Endothelial cell of hepatic sinusoid (primary cell): Measurements from ENCODE around the gene LGI2.

Source experiments
- in situ Hi-C: cut with HindIII; loops from 2 replicates; pipeline ENCODE4 v1.10.0; 2017; ENCODE audit warnings: low sequenced_read_pairs

The LGI2 gene

GRCh38 chr4:25050370-25051078 lies 19.8 kb upstream of the LGI2 start:
- in situ Hi-C loops, result no loop called here

- in situ Hi-C loops, result no loop called here
Measured at GRCh38 chr4:25043548-25043947, 12.8 kb upstream of the LGI2 start.

- in situ Hi-C loops, result no loop called here
Measured at GRCh38 chr4:25033526-25033925, 2.8 kb upstream of the LGI2 start.

- in situ Hi-C loops, result no loop called here
Measured at GRCh38 chr4:25032126-25032525, 1.4 kb upstream of the LGI2 start.

GRCh38 chr4:25031077-25031621 lies 403 bp upstream of the LGI2 start:
- in situ Hi-C loops, result no loop called here

GRCh38 chr4:25029479-25030276 lies 1.1 kb downstream of the LGI2 start:
- in situ Hi-C loops, result no loop called here

GRCh38 chr4:25028851-25029250 lies 1.9 kb downstream of the LGI2 start:
- in situ Hi-C loops, result no loop called here

GRCh38 chr4:25022766-25023165 lies 8.0 kb downstream of the LGI2 start:
- in situ Hi-C loops, result loop anchor here (25.0 kb wide), 1 partner anchor 535 kb away; no protein-coding TSS in a partner anchor

GRCh38 chr4:25021216-25021615 lies 9.5 kb downstream of the LGI2 start:
- in situ Hi-C loops, result loop anchor here (25.0 kb wide), 1 partner anchor 534 kb away; no protein-coding TSS in a partner anchor

DNA sequence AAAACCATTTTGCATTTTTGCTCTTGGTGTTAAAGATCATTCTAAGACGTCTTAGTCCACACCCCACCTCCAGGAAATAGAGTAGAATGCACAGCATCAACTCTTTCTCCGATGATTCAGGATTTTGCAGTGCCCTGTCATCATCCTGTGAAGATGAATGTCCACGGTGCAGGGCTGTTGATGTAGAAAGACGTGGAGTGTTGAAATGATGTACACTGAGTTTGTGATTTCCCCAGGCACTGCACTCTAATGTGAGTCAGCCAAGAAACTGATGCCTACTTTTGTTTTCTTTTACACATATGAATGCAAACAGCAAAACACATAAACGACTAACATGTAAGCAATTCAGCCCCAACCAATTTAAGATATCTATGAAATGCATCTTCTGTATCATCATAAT lies 10.5 kb downstream of the LGI2 start:
- in situ Hi-C loops, result loop anchor here (25.0 kb wide), 1 partner anchor 533 kb away; no protein-coding TSS in a partner anchor

DNA sequence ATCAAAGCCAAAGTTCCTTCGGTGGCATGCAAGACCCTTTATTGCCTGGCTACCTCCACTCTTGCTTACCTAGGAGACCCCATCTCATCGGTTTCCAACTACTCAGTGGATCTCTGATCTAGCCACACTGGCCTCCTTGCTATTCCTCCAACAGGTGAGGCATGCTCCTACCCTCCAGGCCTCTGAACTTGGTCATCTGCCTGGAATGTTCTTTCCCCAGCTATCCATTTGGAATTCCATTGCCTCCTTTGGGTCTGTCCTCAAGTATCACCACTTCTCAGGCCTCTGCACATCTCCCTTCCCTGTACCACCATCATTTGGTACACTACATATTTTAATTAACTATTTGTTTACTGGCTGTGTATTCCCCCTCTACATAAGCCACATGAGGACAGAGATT lies 11.2 kb downstream of the LGI2 start:
- in situ Hi-C loops, result loop anchor here (25.0 kb wide), 1 partner anchor 532 kb away; no protein-coding TSS in a partner anchor

DNA sequence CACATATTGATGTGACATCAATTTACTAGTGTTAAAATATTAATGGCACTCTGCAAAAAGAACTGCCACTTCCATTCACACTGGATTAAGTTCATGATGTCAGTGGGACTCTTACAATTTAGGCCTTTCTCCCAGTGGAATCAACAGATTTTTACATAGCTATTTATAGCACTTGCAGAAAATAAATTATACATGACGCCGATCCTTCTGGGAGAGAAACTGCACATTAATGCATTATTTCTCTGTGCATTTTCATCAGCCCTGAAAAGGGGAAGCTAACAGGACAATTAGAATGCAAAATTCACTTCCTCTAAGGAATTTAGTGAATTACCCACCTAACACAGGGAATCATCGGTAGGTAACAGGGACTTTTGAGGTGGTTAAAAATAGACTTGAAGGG lies 15.7 kb downstream of the LGI2 start:
- in situ Hi-C loops, result loop anchor here (25.0 kb wide), 1 partner anchor 528 kb away; no protein-coding TSS in a partner anchor

DNA sequence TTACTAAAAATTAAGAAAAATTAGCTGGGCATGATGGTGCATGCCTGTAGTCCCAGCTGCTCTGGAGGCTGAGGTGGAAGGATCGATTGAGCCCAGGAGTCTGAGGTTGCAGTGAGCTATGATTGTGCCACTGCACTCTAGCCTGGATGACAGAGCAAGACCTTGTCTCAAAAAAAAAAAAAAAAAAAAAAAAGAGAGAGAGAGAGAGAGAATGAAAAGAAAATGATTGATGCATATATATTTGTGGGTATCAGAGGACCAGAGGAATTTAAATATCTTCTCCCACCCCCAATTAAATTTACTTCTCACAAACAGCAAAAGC lies 16.1 kb downstream of the LGI2 start:
- in situ Hi-C loops, result loop anchor here (25.0 kb wide), 1 partner anchor 527 kb away; no protein-coding TSS in a partner anchor

- in situ Hi-C loops, result loop anchor here (25.0 kb wide), 1 partner anchor 527 kb away; no protein-coding TSS in a partner anchor
Measured at GRCh38 chr4:25013756-25014661, 16.7 kb downstream of the LGI2 start.

DNA sequence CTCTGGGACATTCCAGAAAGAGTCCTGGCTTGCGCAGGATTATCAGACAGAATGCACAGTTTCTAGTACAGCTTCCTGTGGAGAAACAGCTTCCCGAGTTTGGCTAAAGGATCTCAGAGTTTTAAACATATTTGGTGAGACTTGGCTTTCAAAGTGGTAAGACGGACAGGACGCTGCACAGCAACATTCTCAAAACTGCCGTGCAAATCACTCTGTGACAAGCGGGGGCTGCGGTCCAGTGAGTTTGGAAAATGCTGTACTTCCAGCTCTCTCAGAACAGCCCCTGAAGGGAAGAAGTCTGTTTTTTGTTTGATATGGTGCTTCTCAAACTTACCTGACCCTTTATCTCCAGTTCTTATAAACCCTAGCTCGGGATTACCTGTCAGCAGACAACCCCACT lies 18.1 kb downstream of the LGI2 start:
- in situ Hi-C loops, result loop anchor here (25.0 kb wide), 1 partner anchor 525 kb away; no protein-coding TSS in a partner anchor

- in situ Hi-C loops, result loop anchor here (25.0 kb wide), 1 partner anchor 524 kb away; no protein-coding TSS in a partner anchor
Measured at GRCh38 chr4:25011135-25011866, 19.4 kb downstream of the LGI2 start.

DNA sequence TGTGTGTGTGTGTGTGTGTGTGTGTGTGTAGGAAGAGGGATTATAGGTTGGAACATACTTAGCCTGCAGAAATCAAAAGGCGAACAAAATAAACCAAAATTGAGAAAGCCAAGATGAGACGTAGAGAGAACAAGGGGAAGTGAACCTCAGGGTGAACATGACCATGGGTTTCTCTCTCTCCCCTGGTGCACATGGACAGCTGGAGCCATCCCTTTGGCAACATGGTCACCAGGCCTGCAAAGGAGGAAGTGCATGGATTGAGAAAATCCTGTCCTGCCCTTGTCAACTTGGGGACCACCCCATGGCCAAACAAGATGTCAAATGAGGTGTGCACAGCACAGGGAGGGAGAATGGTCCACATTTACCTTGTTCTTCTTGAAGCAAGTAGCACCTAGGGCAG lies 23.1 kb downstream of the LGI2 start:
- in situ Hi-C loops, result loop anchor here (25.0 kb wide), 1 partner anchor 520 kb away; no protein-coding TSS in a partner anchor

DNA sequence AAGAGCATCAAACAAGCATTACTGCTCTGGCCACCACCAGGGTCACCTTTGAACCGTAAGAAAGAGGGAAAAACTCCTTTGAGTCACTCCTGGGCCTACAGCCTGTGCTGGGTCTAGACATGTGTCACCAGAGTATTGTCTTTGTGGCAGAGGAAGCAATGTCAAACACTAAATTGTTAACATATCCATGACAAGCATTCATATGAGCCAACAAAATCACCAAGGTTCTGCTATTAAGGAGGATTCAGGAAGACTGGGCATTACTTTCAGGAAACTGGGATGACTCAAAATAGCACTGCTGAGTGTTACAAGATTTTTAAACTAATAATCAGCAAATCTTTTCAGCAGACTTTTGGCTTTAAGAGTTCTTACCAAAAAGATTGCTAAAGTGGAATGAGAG lies 28.1 kb downstream of the LGI2 start:
- in situ Hi-C loops, result loop anchor here (25.0 kb wide), 1 partner anchor 515 kb away; no protein-coding TSS in a partner anchor

GRCh38 chr4:25001509-25001908 lies 29.2 kb downstream of the LGI2 start:
- in situ Hi-C loops, result loop anchor here (25.0 kb wide), 1 partner anchor 514 kb away; no protein-coding TSS in a partner anchor
